Ascending aorta (tissue), 2 donors: ENCODE data around the gene ARL4A. TPM values are rescaled to one million over a fixed set of nuclear protein-coding genes. Genes with fewer than 3 reads are reported as not detected.

Experiments
- DNase-seq, 2 donors: peaks; one replicate each; pipeline ENCODE4 v3.0.0-alpha.2; 2019; ENCODE audit warnings: low spot score in 2 of 2
- H3K27ac ChIP-seq, 2 donors: fragments of 200-600 bp; sonication (generic); one replicate each; pipeline ENCODE4 v1.5.1; 2016 to 2017; ENCODE audit warnings: mild to moderate bottlenecking in 1 of 2
- H3K27me3 ChIP-seq: fragments of 200-600 bp; sonication (generic); one replicate; pipeline ENCODE4 v1.5.1; 2017
- H3K36me3 ChIP-seq, 2 donors: fragments of 200-600 bp; sonication (generic); one replicate each; pipeline ENCODE4 v1.5.1; 2016
- H3K4me1 ChIP-seq, 2 donors: fragments of 200-600 bp; sonication (generic); one replicate each; pipeline ENCODE4 v1.5.1; 2016 to 2017; ENCODE audit warnings: mild to moderate bottlenecking in 1 of 2
- H3K4me3 ChIP-seq, 2 donors: fragments of 200-600 bp; sonication (generic); one replicate each; pipeline ENCODE4 v1.5.1; 2016 to 2017; ENCODE audit warnings: mild to moderate bottlenecking in 1 of 2
- H3K9me3 ChIP-seq, 2 donors: fragments of 200-600 bp; sonication (generic); one replicate each; pipeline ENCODE4 v1.5.1; 2016
- intact Hi-C: fragments of 100-400 bp; cut with DNase I; formaldehyde crosslinking; loops from one replicate; pipeline ENCODE4 v1.15.1; 2023
- total RNA-seq: library from RNA; depleted of rRNA; stranded (reverse); fragments of >200 nt; gene quantifications from one replicate; pipeline ENCODE4 v1.1.0, GENCODE V29; 2016
- TF ChIP-seq, protein P1 (sequence below), 3 experiments: fragments of 200-600 bp in 2 of 3; fragments of 450-650 bp in 1 of 3; sonication (generic) in 2 of 3; IDR thresholded peaks; one replicate each; pipeline ENCODE4 v1.5.1; 2016 to 2019; ENCODE audit warnings: antibody characterized with exemption in 3 of 3, mild to moderate bottlenecking in 1 of 3, moderate library complexity in 1 of 3

ARL4A gene
- total RNA-seq, 1 donor from 2014 or later, result 55.5 TPM

DNA sequence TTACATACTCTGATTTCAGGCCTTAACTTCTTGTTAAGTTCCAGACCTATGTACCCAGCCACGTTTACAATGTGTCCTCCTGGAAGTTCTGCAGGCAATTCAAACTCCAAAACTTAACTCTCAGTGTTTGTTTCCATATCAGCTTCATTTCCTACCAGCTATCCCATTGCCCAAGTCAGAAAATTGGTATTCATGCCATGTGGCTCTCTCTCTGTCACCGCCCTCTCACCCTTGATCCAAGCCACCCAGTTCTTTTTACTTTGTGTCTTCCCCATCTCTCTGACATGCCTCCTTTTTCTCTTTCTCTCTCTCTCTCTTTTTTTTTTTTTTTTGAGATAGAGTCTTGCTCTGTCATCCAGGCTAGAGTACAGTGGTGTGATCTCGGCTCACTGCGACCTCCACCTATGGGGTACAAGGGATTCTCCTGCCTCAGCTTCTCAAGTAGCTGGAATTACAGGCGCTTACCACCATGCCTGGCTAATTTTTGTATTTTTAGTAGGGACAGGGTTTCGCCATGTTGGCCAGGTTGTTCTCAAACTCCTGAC, 33.9 kb downstream of the ARL4A start:
- no peaks in the 10 kb centered on the region for H3K9me3 ChIP-seq
- no peak overlapping the region for H3K27ac ChIP-seq
- H3K4me3 ChIP-seq, result no peak overlapping the region
- intact Hi-C loops, result no loop called here
- no peaks in the 10 kb centered on the region for H3K27me3 ChIP-seq
- no peaks in the 10 kb centered on the region for H3K36me3 ChIP-seq
- TF ChIP-seq, protein P1, sequence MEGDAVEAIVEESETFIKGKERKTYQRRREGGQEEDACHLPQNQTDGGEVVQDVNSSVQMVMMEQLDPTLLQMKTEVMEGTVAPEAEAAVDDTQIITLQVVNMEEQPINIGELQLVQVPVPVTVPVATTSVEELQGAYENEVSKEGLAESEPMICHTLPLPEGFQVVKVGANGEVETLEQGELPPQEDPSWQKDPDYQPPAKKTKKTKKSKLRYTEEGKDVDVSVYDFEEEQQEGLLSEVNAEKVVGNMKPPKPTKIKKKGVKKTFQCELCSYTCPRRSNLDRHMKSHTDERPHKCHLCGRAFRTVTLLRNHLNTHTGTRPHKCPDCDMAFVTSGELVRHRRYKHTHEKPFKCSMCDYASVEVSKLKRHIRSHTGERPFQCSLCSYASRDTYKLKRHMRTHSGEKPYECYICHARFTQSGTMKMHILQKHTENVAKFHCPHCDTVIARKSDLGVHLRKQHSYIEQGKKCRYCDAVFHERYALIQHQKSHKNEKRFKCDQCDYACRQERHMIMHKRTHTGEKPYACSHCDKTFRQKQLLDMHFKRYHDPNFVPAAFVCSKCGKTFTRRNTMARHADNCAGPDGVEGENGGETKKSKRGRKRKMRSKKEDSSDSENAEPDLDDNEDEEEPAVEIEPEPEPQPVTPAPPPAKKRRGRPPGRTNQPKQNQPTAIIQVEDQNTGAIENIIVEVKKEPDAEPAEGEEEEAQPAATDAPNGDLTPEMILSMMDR (IDR thresholded peaks at IDR 0.05), result no peak
- peaks cover 7 to 15% of the 10 kb centered on the region in 2 donors for H3K4me1 ChIP-seq
- DNase-seq, result no peak

- intact Hi-C loops, result no loop called here
- no peak overlapping the region for H3K4me3 ChIP-seq
- no peaks in the 10 kb centered on the region for H3K9me3 ChIP-seq
- TF ChIP-seq, protein P1 (IDR thresholded peaks at IDR 0.05), result no peak
- H3K4me1 ChIP-seq, result peaks cover 7 to 15% of the 10 kb centered on the region in 2 donors
- no peaks in the 10 kb centered on the region for H3K36me3 ChIP-seq
- H3K27me3 ChIP-seq, result no peaks in the 10 kb centered on the region
- H3K27ac ChIP-seq, result no peak overlapping the region
- DNase-seq, result no peak
These were observed 34.7 kb downstream of the ARL4A start for GRCh38 chr7:12722136-12722535.

- TF ChIP-seq, protein P1 (IDR thresholded peaks at IDR 0.05), result no peak
- Histone ChIP-seq H3K9me3 (no peaks in the 10 kb centered on the region), H3K4me3 (no peak overlapping the region), H3K27ac (no peak overlapping the region), H3K27me3 (no peaks in the 10 kb centered on the region), H3K4me1 (peaks cover 7 to 15% of the 10 kb centered on the region in 2 donors), H3K36me3 (no peaks in the 10 kb centered on the region)
- DNase-seq, result no peak
- intact Hi-C loops, result no loop called here
These were observed 35.5 kb downstream of the ARL4A start for GRCh38 chr7:12722636-12723605.

GRCh38 chr7:12725575-12726316, 38.3 kb downstream of the ARL4A start:
- Histone ChIP-seq H3K27ac (no peak overlapping the region), H3K9me3 (no peaks in the 10 kb centered on the region), H3K4me3 (no peak overlapping the region), H3K36me3 (no peaks in the 10 kb centered on the region), H3K4me1 (peaks cover 0 to 2% of the 10 kb centered on the region in 2 donors), H3K27me3 (no peaks in the 10 kb centered on the region)
- no peak for DNase-seq
- intact Hi-C loops, result no loop called here
- TF ChIP-seq, protein P1 (IDR thresholded peaks at IDR 0.05), result no peak

GRCh38 chr7:12726908-12727307, 39.5 kb downstream of the ARL4A start:
- H3K27me3 ChIP-seq, result no peaks in the 10 kb centered on the region
- no peak overlapping the region for H3K4me3 ChIP-seq
- H3K36me3 ChIP-seq, result no peaks in the 10 kb centered on the region
- intact Hi-C loops, result no loop called here
- H3K9me3 ChIP-seq, result no peaks in the 10 kb centered on the region
- DNase-seq, result no peak
- H3K4me1 ChIP-seq, result peaks cover 0 to 2% of the 10 kb centered on the region in 2 donors
- H3K27ac ChIP-seq, result no peak overlapping the region
- TF ChIP-seq, protein P1 (IDR thresholded peaks at IDR 0.05), result no peak
